SIG-M5 treated with dmso at 0.1 percent for 504 hours (cell line): ENCODE results near the gene HOXB6.

Source experiments
- DNase-seq: peaks from one replicate; lab custom pipeline; 2025; ENCODE audit not compliant: unreplicated experiment; lab: John Stamatoyannopoulos, UW

HOXB6 gene

GRCh38 chr17:48604770-48605329 lies at the start of gene HOXB6:
Gene HOXB6, minus strand, starts transcription at chr17:48604986. Its CDS starts 6,836 bp downstream, at chr17:48598150.
- DNase-seq, result no peak

GRCh38 chr17:48649741-48650140 lies 45.0 kb upstream of the HOXB6 start:
- DNase-seq, result no peak

GRCh38 chr17:48647963-48648245 lies 43.1 kb upstream of the HOXB6 start:
- no peak for DNase-seq

- no peak for DNase-seq
Observed at GRCh38 chr17:48647103-48647962, 42.5 kb upstream of the HOXB6 start.

- DNase-seq, result no peak
Observed at GRCh38 chr17:48646183-48647102, 41.7 kb upstream of the HOXB6 start.

- DNase-seq, result no peak
Observed at GRCh38 chr17:48645639-48646182, 40.9 kb upstream of the HOXB6 start.

- no peak for DNase-seq
Observed at GRCh38 chr17:48644910-48645557, 40.2 kb upstream of the HOXB6 start.

GRCh38 chr17:48644159-48644558 lies 39.4 kb upstream of the HOXB6 start:
- no peak for DNase-seq

- DNase-seq, result no peak
Observed at GRCh38 chr17:48643697-48644012, 38.9 kb upstream of the HOXB6 start.

- no peak for DNase-seq
Observed at GRCh38 chr17:48642843-48643696, 38.3 kb upstream of the HOXB6 start.

- DNase-seq, result no peak
Observed at GRCh38 chr17:48642059-48642842, 37.5 kb upstream of the HOXB6 start.

GRCh38 chr17:48641541-48642058 lies 36.8 kb upstream of the HOXB6 start:
- no peak for DNase-seq

- DNase-seq, result no peak
Observed at GRCh38 chr17:48640858-48641180, 36.0 kb upstream of the HOXB6 start.

GRCh38 chr17:48639982-48640857 lies 35.4 kb upstream of the HOXB6 start:
- DNase-seq, result no peak

- no peak for DNase-seq
Observed at GRCh38 chr17:48639136-48639535, 34.4 kb upstream of the HOXB6 start.

GRCh38 chr17:48637323-48638260 lies 32.8 kb upstream of the HOXB6 start:
- DNase-seq, result no peak
